ENCODE data around the gene ANAPC16.

DNA sequence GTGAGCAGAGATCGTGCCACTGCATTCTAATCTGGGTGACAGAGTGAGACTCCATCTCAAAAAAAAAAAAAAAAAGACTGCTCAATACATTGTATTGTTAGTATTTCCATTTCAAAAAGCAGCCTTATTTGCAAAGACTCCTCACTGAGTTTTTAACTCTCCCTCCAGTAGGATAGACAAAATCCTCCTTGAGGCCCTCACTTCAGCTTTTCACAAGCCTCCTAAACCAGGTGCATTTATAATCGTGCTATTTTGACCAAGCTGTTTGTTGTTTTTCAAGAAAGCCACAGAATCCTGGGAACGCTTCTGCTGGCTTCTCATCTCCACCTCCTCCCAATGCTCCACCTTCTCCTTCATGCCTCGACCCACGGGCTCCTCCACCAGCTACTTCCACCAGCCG lies 51.6 kb downstream of the ANAPC16 start:
- TF ChIP-seq, protein P1, sequence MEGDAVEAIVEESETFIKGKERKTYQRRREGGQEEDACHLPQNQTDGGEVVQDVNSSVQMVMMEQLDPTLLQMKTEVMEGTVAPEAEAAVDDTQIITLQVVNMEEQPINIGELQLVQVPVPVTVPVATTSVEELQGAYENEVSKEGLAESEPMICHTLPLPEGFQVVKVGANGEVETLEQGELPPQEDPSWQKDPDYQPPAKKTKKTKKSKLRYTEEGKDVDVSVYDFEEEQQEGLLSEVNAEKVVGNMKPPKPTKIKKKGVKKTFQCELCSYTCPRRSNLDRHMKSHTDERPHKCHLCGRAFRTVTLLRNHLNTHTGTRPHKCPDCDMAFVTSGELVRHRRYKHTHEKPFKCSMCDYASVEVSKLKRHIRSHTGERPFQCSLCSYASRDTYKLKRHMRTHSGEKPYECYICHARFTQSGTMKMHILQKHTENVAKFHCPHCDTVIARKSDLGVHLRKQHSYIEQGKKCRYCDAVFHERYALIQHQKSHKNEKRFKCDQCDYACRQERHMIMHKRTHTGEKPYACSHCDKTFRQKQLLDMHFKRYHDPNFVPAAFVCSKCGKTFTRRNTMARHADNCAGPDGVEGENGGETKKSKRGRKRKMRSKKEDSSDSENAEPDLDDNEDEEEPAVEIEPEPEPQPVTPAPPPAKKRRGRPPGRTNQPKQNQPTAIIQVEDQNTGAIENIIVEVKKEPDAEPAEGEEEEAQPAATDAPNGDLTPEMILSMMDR (IDR thresholded peaks at IDR 0.05): no peak
- no peak for TF ChIP-seq POLR2A (IDR thresholded peaks at IDR 0.05)
